GM12891 (cell line): ENCODE data around the gene MAP2K1.
A peak's percentile ranks its signal among the peaks of the same experiment; 100 is the strongest.
"Not testable (repeated sequence)": the region's sequence is repeated elsewhere in the genome, so short reads cannot be mapped to it uniquely, and the experiment has no call there.

Experiments
- DNase-seq: peaks from one replicate; pipeline ENCODE4 v3.0.0; 2011; ENCODE audit warnings: low spot score; ENCODE audit not compliant: insufficient read length
- FAIRE-seq: peaks from 2 replicates; lab custom pipeline; 2011; peaks lifted over from hg19 to GRCh38; lab: Jason Lieb, UNC
- PAX5 ChIP-seq: IDR thresholded peaks from 2 replicates; pipeline ENCODE4 v1.6.1; 2011; ENCODE audit warnings: low read length, moderate library complexity, mild to moderate bottlenecking; ENCODE audit not compliant: insufficient read depth, severe bottlenecking
- POLR2A ChIP-seq: IDR thresholded peaks from 2 replicates; pipeline ENCODE4 v1.6.1; 2011; ENCODE audit warnings: low read depth, low read length, control low read depth
- POLR2AphosphoS5 ChIP-seq: IDR thresholded peaks from 2 replicates; pipeline ENCODE4 v1.6.1; 2011; ENCODE audit warnings: low read depth, low read length, control low read depth
- POU2F2 ChIP-seq: IDR thresholded peaks from 2 replicates; pipeline ENCODE4 v1.6.1; 2011; ENCODE audit warnings: low read depth, mild to moderate bottlenecking, control low read depth, low read length, moderate library complexity
- SPI1 ChIP-seq: IDR thresholded peaks from 2 replicates; pipeline ENCODE4 v1.6.1; 2011; ENCODE audit warnings: low read depth, low read length, control low read depth
- TAF1 ChIP-seq: IDR thresholded peaks from 2 replicates; pipeline ENCODE4 v1.6.1; 2011; ENCODE audit warnings: low read depth, low read length, control low read depth

MAP2K1 gene

DNA sequence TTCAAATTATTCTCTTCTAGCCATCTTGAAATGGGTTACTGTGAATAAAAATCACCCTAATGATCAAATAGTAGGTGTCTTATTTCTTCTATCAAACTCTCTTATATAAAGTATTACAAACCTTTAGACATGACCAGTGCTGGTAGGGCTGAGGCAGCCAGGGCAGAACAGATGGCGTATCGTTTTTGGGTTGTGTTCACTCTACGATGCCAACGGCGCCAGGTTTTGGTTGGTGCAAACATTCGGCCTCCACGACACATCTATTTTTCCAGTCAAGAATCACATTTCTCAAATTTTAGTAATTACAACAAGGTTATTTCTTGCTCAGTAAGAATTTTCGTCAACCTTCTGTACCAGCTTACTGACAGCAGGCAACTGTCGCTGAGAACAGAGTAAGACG lies 115.8 kb downstream of the MAP2K1 start:
- no peak for TF ChIP-seq TAF1
- 0 out of 2 replicates have a peak, but pooled peaks have one; percentile 4 for TF ChIP-seq POLR2A
- FAIRE-seq (no peak), DNase-seq (no peak)

DNA sequence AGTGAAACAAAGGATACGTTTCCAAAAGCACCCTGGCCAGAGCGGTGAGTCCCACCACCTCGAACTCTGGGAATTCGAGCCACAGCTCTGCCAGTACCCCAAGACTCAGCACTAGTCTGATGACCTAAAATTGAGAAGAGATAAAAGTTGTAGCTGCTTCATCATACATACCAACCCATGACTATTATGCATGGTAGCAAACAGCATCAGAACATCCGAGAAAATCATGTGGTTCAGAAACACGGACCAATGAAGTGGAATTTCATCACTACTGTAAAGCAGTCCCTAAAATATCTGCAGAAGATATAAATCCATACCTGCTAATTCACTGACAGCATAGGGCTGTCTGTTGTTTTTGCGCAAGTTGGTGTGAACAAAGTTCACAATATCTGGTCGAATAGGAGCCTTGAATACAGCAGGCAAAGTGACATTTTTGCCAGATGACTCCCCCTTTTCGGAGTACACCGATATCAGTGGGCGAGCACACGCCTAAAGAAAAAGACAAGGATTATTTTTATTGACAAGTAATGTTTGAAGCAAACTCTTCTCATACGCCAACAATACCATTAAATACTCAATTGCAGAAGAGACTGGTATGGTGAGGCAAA lies 116.4 kb downstream of the MAP2K1 start:
- not testable (repeated sequence) for DNase-seq, FAIRE-seq
- 0 out of 2 replicates have a peak, but pooled peaks have one; percentile 6 for TF ChIP-seq POLR2A

DNA sequence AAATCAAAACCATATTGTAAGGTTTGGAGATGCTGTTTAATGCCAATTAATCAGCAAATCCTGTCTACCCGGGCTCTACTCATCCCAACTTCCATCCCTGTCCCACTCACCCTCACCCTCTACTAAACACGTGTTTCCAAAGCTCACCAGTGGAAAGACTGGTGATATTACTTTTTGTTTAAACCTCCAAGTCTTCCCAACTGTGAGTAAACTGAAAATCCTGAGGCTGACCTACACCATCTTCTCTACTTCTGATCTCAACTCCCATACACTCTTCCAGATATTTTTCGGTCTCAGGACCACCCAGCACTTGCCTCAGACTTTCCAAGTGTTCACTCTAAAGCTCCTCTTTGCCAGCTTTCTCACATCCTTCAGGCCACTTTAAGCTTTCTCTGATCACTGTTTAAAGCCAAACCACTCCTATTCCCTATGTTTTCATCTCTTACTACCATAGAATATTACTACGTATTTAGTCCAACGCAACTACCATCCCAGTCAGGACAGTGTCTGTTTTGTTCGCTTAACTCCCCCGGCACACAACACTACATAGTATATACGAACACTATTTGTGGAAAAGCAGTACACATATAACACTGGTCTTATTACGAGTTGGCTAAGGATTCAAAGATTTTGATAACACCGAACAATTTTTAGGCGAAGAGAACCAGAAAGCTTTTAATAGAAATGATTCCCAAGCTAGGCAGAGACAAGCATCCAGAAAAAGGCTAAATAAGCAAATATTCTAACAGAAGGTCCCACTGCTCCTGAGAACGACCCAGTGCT lies 117.3 kb downstream of the MAP2K1 start:
- DNase-seq (no peak), FAIRE-seq (no peak)
- TF ChIP-seq POLR2A (0 out of 2 replicates have a peak, but pooled peaks have one; percentile 37), POLR2AphosphoS5 (no peak)

DNA sequence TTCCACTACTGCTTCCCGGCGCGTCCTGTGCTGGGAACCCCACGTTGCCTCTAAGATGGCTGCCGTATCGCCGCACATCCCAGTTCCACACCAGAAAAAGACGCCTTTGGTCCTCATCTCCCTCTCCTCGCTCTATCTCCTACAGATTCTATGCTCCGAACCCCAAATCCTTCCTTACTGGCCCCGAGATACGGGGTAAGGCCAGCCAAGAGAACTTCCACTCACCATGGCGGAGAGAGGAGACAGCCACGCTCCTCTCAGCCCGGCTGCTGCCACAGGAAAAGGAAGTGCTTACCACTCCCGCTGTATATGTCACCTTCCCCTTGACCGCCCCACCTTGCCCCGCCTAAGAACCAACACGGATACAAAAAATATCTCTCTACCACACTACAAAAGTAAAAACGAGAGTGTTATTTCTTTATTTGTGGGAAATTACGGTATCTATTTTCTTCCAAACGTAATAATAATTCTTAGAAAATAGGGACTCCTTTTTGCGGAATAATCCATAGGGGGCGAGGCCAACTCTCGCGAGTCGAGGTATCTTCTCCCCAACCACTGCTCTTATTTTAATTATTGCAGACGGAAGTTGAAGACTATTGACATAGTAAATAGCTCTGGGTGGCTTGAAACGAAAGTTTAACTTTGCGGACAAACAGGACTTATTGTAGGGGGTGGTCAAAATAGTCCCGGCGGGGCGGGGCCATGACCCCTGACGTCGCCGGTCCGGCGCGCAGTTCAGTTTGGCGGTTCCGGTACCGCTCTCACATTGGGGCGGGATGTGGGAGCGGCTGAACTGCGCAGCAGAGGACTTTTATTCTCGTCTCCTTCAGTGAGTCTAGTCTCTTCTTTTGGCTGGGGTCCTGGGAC lies 118.1 kb downstream of the MAP2K1 start, which contains the start of the genes RPL4 and ZWILCH:
RPL4 (minus strand) TSS at position 293 of the 867 bp plus-strand sequence; CDS start at position 228, 65 bp downstream.
ZWILCH (plus strand) TSS at position 764 of the 867 bp plus-strand sequence; CDS start at position 777, 13 bp downstream.
- DNase-seq (peak; percentile 47), FAIRE-seq (peak; percentile 87)
- TF ChIP-seq SPI1 (peak; percentile 73), POLR2A (peak; percentile 99), PAX5 (peak; percentile 54), POU2F2 (peak; percentile 89), TAF1 (peak; percentile 98), POLR2AphosphoS5 (peak; percentile 99)

DNA sequence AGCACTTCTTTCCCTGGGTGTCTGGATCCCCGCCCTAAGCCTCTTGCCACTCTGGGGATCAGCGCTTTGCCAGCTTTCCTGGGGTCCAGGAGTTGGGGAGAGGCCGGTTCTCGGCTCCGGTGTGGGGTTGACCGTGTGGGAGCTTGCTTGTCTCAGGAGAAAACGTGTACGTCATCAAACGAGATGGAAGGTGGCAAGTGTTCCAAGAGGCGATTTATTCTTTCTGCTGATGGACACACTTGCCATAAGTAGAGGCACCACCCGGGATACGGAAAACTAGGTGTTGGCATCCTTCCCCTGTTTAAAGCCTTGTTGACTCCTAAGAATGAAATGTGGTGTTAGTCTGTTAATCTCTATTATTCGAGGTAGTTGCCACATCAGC lies 118.7 kb downstream of the MAP2K1 start:
- DNase-seq (no peak), FAIRE-seq (peak; percentile 45)
- no peak for TF ChIP-seq TAF1
- TF ChIP-seq PAX5: no peak

DNA sequence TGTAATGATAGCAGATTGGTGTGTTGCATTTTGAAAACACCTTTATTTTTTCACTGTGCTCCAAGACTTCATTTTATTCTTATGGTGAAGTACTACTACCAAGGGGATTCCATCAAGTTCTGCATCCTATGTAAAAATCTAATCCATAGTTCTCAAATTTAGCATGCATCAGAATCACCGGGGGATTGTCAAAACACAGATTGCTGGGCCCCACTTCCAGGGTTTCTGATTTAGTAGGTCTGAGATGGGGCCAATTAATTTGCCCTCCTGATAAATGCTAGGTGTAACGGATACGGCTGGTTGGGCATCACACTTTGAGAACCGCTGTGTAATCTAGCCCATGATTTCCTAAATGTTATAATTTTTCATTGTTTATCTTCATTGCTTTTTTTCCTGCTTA lies 119.1 kb downstream of the MAP2K1 start:
- FAIRE-seq: no peak
- no peak for TF ChIP-seq SPI1
- no peak for TF ChIP-seq POLR2A
- TF ChIP-seq TAF1: no peak
- TF ChIP-seq PAX5: no peak
- TF ChIP-seq POLR2AphosphoS5: no peak
- no peak for TF ChIP-seq POU2F2
- DNase-seq: no peak

DNA sequence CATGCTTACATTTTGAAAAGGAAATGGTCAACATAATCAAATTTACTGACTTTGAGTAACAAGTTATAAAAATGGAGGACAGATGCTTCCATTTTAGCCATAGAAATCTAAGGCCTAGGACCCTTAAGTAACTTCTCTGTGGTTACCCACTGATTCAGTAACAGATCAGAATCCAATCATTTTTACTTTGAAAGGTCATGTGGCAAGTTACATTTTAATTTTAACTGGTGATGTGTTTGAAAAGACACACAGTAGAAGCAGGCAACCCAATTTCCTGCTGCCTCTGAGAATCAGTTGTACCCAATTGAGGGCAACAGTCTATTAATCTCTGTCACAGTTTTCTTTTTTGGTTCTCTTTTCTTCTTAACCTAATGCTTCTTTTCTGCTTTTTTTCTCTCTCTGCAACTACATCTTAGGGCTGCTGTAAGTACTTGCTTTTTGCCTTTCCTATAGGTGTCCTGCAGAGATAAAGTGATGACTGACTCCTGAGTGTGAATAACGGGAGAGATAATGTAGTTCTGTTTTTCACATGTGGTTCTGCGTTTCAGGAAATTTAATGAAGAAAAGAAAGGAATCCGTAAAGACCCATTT lies 121.7 kb downstream of the MAP2K1 start:
- TF ChIP-seq SPI1: no peak
- no peak for TF ChIP-seq TAF1
- no peak for TF ChIP-seq POU2F2
- TF ChIP-seq PAX5: no peak
- TF ChIP-seq POLR2A: no peak
- TF ChIP-seq POLR2AphosphoS5: no peak
- FAIRE-seq (no peak), DNase-seq (no peak)

DNA sequence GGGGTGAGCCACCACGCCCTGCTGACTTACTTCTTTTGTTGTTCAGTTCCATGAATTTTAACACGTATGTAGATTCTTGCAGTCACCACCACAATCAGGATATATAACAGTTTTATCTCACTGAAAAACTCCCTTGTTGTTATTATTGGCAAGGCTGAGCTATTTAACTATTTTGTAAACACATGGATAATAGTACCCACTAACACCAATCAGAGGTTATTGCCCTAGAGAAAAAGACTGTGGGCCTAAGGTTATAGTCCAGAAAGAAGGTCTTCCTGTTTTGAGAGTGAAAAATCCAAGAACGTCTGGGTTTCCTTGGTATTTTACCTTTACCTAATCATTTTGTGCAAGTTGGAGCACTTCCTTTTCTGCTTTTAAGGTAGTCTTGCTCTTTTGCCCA lies 127.9 kb downstream of the MAP2K1 start:
- no peak for TF ChIP-seq PAX5
- TF ChIP-seq TAF1: no peak
- TF ChIP-seq POLR2AphosphoS5: no peak
- TF ChIP-seq SPI1: no peak
- no peak for TF ChIP-seq POU2F2
- no peak for TF ChIP-seq POLR2A
- FAIRE-seq (no peak), DNase-seq (no peak)

DNA sequence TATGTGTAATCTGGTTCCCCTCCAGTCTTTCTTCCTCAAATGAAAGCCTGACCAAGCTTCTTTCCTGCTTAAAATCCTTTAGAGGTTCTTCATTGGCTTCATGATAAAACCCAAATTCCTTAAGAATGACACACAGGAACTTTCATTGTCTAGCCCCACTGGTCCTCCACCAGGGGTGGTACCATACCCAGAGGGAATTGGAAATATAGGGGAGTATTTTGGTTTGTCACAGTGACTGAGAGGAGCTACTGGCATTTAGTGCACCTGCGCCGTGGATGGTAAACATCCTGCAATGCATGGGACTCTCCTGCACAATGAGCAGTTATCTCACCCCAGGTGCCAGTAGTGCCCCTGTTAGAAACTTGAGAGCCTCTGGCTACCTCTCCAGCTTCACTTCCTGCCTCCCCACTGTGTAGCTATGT lies 129.2 kb downstream of the MAP2K1 start:
- FAIRE-seq (no peak), DNase-seq (no peak)
- TF ChIP-seq SPI1 (no peak), PAX5 (no peak), POLR2AphosphoS5 (no peak), POLR2A (no peak), POU2F2 (no peak), TAF1 (no peak)
